NB4 (cell line): ENCODE results near the gene NUP58.

Source experiments
- DNase-seq: peaks from one replicate; pipeline ENCODE4 v3.0.0; 2010; ENCODE audit warnings: low read depth
- H3K4me3 ChIP-seq: one replicate; pipeline ENCODE4 v1.5.1; 2011; ENCODE audit warnings: mild to moderate bottlenecking, low read depth, low read length, moderate library complexity
- MAX ChIP-seq: IDR thresholded peaks from 2 replicates; pipeline ENCODE4 v1.6.1; 2011; ENCODE audit warnings: low read depth, low read length
- MYC ChIP-seq: IDR thresholded peaks from 2 replicates; pipeline ENCODE4 v1.6.1; 2011; ENCODE audit warnings: low read depth, low read length
- POLR2A ChIP-seq: IDR thresholded peaks from 2 replicates; pipeline ENCODE4 v1.6.1; 2011; ENCODE audit warnings: mild to moderate bottlenecking; ENCODE audit not compliant: insufficient read length; ENCODE audit errors: extremely low read depth
- TF ChIP-seq, protein P1 (sequence below): IDR thresholded peaks from one replicate; pipeline ENCODE4 v1.5.1; 2012; ENCODE audit warnings: low read depth, low read length

Gene NUP58

DNA sequence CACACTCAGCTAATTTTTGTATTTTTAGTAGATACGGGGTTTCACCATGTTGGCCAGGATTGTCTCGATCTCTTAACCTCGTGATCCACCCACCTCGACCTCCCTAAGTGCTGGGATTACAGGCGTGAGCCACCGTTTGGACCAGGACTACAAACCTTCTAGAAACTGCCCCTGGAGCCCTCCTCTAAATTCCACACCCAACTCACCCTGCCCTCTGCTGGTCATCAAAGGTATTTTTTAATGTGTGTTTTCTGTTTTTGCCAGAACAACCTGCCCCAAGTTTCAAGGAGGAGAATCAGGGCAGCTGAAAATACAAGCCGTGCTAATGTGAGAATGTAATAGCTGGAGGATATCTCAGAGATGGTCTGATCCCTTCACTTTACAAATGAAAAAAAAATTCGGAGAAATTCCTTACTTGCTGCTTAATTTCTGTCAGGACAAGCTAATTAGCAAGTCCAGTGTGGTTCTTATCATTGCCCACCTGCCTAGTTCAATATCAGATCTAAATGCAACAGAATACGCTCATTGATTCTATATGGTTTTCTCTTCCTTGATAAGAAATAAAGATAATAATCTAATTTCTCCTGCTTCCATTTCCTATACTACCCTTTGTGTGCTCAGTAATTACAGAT is 74.4 kb downstream of the NUP58 start:
- H3K4me3 ChIP-seq, result no peak overlapping the region
- peak; percentile 61 for DNase-seq
- TF ChIP-seq MAX (no peak), MYC (no peak), POLR2A (no peak)
- TF ChIP-seq, protein P1, sequence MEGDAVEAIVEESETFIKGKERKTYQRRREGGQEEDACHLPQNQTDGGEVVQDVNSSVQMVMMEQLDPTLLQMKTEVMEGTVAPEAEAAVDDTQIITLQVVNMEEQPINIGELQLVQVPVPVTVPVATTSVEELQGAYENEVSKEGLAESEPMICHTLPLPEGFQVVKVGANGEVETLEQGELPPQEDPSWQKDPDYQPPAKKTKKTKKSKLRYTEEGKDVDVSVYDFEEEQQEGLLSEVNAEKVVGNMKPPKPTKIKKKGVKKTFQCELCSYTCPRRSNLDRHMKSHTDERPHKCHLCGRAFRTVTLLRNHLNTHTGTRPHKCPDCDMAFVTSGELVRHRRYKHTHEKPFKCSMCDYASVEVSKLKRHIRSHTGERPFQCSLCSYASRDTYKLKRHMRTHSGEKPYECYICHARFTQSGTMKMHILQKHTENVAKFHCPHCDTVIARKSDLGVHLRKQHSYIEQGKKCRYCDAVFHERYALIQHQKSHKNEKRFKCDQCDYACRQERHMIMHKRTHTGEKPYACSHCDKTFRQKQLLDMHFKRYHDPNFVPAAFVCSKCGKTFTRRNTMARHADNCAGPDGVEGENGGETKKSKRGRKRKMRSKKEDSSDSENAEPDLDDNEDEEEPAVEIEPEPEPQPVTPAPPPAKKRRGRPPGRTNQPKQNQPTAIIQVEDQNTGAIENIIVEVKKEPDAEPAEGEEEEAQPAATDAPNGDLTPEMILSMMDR, result peak; percentile 54

DNA sequence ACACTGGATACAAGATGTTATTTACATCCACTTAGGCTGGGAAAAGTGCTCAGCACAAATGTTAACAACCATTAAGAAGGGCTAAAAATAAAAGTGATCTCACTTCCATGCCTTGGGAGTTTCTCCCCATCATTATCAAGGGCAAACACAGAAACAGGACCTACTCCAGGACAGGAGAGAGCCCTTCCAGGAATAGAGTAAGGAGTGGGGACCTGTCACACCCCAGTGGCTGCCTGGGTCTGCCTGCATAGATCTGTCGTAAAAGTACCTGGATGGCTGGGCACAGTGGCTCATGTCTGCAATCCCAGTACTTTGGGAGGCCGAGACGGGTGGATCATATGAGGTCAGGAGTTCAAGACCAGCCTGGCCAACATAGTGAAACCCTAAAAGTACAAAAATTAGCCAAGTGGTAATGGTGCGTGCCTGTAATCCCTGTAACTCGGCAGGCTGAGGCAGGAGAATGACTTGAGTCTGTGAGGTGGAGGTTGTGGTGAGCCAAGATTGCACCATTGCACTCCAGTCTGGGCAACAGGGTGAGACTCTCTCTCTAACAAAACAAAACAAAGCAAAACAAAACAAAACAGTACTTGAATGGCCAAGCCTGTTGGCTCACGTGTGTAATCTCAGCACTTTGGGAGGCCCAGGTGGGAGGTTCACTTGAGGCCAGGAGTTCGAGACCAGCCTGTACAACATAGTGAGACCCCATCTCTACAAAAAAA is 76.0 kb downstream of the NUP58 start:
- no peak overlapping the region for H3K4me3 ChIP-seq
- no peak for TF ChIP-seq MYC
- no peak for TF ChIP-seq MAX
- TF ChIP-seq POLR2A, result no peak
- TF ChIP-seq, protein P1, result no peak
- DNase-seq, result no peak

- no peak for TF ChIP-seq MYC
- TF ChIP-seq POLR2A, result no peak
- TF ChIP-seq MAX, result no peak
- TF ChIP-seq, protein P1, result no peak
- H3K4me3 ChIP-seq, result no peak overlapping the region
- no peak for DNase-seq
These were observed 77.1 kb downstream of the NUP58 start for GRCh38 chr13:25378528-25378927.

DNA sequence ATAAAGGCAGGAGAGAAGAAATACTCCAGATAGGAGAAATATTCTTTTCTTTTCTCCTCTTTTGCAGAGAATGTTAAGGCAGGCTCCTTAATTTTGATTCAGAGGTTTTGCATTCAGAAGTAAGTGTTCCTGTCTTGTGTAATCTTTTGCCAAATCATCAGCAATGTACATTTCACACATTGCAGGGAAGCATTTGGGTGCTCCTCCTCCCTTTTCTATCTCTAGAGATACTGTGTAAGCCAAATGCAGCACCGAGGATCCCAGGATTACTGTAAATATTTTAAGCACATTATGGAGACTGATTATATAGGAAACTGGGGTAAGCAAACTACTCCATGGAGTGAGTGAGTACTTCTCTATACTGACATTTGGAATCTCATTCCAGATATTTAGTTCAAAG is 77.6 kb downstream of the NUP58 start:
- TF ChIP-seq POLR2A (no peak), MAX (no peak), MYC (no peak)
- TF ChIP-seq, protein P1, result no peak
- DNase-seq, result no peak
- H3K4me3 ChIP-seq, result no peak overlapping the region

- H3K4me3 ChIP-seq, result no peak overlapping the region
- peak; percentile 16 for DNase-seq
- TF ChIP-seq POLR2A (no peak), MAX (no peak), MYC (no peak)
- TF ChIP-seq, protein P1, result no peak
These were observed 78.7 kb downstream of the NUP58 start for GRCh38 chr13:25380082-25380481.
